HFFc6 (cell line): Measurements from ENCODE around the gene KLHDC8B. TPM values are rescaled to one million over a fixed set of nuclear protein-coding genes. Genes with fewer than 3 reads are reported as not detected.

Experiments used
- DNase-seq: peaks from one replicate; pipeline ENCODE4 v3.0.0-alpha.2; 2018
- H3K27ac Mint-ChIP-seq: 2 replicates; pipeline ENCODE4 v1.8.0; 2020; ENCODE audit warnings: mild to moderate bottlenecking, mixed read lengths
- H3K27me3 Mint-ChIP-seq: 2 replicates; pipeline ENCODE4 v1.8.0; 2021; ENCODE audit warnings: mild to moderate bottlenecking, moderate library complexity, mixed read lengths; ENCODE audit not compliant: insufficient read depth
- H3K36me3 Mint-ChIP-seq: 2 replicates; pipeline ENCODE4 v1.8.0; 2021; ENCODE audit warnings: low read depth, mixed read lengths
- H3K4me1 Mint-ChIP-seq: 2 replicates; pipeline ENCODE4 v1.8.0; 2020; ENCODE audit warnings: low read depth, mixed read lengths
- H3K4me3 Mint-ChIP-seq: 2 replicates; pipeline ENCODE4 v1.8.0; 2020; ENCODE audit warnings: mild to moderate bottlenecking, moderate library complexity, mixed read lengths
- H3K9me3 Mint-ChIP-seq: 2 replicates; pipeline ENCODE4 v1.8.0; 2020; ENCODE audit warnings: mild to moderate bottlenecking, mixed read lengths
- CTCF ChIP-seq: fragments of 200-600 bp; sonication (generic); IDR thresholded peaks from 2 replicates; pipeline ENCODE4 v1.5.0; 2021; ENCODE audit warnings: antibody characterized with exemption, mild to moderate bottlenecking
- total RNA-seq, 6 experiments: library from RNA; stranded (reverse); fragmentation: NEBNext Ultra II Directional; extraction: Animal tissue kit (Norgen Biotek cat#: 25700); gene quantifications; 2 replicates in 1 of 6; 3 replicates in 5 of 6; pipeline ENCODE4 v1.2.3, GENCODE V29; 2021

The KLHDC8B gene
- total RNA-seq, 6 experiments from 2014 or later = 16.7 to 22.0 (median 19.6) TPM

- peaks cover 10% of the 10 kb centered on the region for H3K27me3 Mint-ChIP-seq
- peaks cover 7% of the 10 kb centered on the region for H3K4me1 Mint-ChIP-seq
- peaks cover 9% of the 10 kb centered on the region for H3K9me3 Mint-ChIP-seq
- peaks cover 7% of the 10 kb centered on the region; the same call in 1 of the 2 replicates for H3K36me3 Mint-ChIP-seq
- no peak overlapping the region for H3K27ac Mint-ChIP-seq
- no peak overlapping the region for H3K4me3 Mint-ChIP-seq
- no peak for TF ChIP-seq CTCF
- no peak for DNase-seq
These were observed 31.3 kb upstream of the KLHDC8B start for GRCh38 chr3:49140080-49140479.

- TF ChIP-seq CTCF = no peak
- H3K27me3 Mint-ChIP-seq = peaks cover 3% of the 10 kb centered on the region
- H3K27ac Mint-ChIP-seq = no peak overlapping the region
- no peak for DNase-seq
- H3K36me3 Mint-ChIP-seq = no peaks in the 10 kb centered on the region
- H3K4me3 Mint-ChIP-seq = no peak overlapping the region
- no peaks in the 10 kb centered on the region for H3K4me1 Mint-ChIP-seq
- no peaks in the 10 kb centered on the region for H3K9me3 Mint-ChIP-seq
These were observed 23.2 kb upstream of the KLHDC8B start for GRCh38 chr3:49148159-49148558.

GRCh38 chr3:49151610-49152009 is 19.8 kb upstream of the KLHDC8B start:
- Mint-ChIP-seq H3K4me3 (no peak overlapping the region), H3K9me3 (no peaks in the 10 kb centered on the region), H3K27ac (no peak overlapping the region), H3K36me3 (no peaks in the 10 kb centered on the region), H3K27me3 (peaks cover 5% of the 10 kb centered on the region), H3K4me1 (no peaks in the 10 kb centered on the region)
- no peak for TF ChIP-seq CTCF
- DNase-seq = no peak

GRCh38 chr3:49153349-49153912 is 18.0 kb upstream of the KLHDC8B start:
- no peaks in the 10 kb centered on the region for H3K36me3 Mint-ChIP-seq
- H3K9me3 Mint-ChIP-seq = no peaks in the 10 kb centered on the region
- DNase-seq = no peak

GRCh38 chr3:49157289-49157688 is 14.1 kb upstream of the KLHDC8B start:
- no peak overlapping the region for H3K27ac Mint-ChIP-seq
- H3K27me3 Mint-ChIP-seq = peaks cover 7% of the 10 kb centered on the region; the same call in 1 of the 2 replicates
- H3K4me3 Mint-ChIP-seq = no peak overlapping the region
- TF ChIP-seq CTCF = no peak
- no peak for DNase-seq
- no peaks in the 10 kb centered on the region for H3K9me3 Mint-ChIP-seq
- H3K36me3 Mint-ChIP-seq = no peaks in the 10 kb centered on the region
- H3K4me1 Mint-ChIP-seq = peaks cover 5% of the 10 kb centered on the region; the same call in 1 of the 2 replicates

More at GRCh38 chr3:49153349-49153912, 18.0 kb upstream of the KLHDC8B start:
- H3K27me3 Mint-ChIP-seq = peaks cover 5% of the 10 kb centered on the region
- no peaks in the 10 kb centered on the region for H3K4me1 Mint-ChIP-seq
- no peak overlapping the region for H3K27ac Mint-ChIP-seq
- no peak overlapping the region for H3K4me3 Mint-ChIP-seq
- no peak for TF ChIP-seq CTCF
